GM03348 (cell line): ENCODE measurements around the gene TNFAIP6.

Experiments
- DNase-seq: peaks from one replicate; pipeline ENCODE4 v3.0.0; 2012; ENCODE audit warnings: low spot score

Gene TNFAIP6

GRCh38 chr2:151359768-151360461 lies 2.5 kb downstream of the TNFAIP6 start:
- no peak for DNase-seq

DNA sequence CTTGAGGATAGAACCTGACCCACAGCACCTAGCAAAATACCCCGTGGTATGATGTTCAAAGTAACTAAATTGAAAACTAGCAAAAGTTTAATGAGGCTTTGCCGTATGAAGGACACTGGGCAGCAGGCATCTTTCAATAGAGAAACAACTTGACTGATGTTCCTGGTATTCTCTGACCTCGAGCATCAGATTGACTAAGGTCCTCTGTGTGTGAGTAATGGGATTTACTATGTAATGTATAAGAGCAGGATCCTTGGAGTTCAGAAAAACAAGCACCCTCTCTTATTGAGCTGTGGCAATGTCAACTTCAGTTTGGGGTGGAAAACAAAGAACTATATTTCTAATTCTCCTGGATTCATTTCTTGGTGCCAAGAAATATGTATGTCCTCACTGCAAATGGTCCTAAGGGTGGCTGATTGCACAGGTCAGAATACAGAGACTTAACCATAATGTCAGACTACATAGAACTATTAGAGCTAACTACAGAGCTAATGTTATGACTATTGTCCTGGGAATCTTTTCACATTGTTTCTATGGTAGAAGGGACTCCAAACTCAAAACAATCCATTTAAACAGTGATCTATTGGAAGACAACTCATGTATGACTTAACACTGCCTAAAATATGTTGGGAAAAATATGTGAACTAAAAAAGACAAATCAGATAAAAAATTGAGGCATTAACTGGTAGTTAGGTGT lies 4.4 kb downstream of the TNFAIP6 start:
- DNase-seq: peak; percentile 36

DNA sequence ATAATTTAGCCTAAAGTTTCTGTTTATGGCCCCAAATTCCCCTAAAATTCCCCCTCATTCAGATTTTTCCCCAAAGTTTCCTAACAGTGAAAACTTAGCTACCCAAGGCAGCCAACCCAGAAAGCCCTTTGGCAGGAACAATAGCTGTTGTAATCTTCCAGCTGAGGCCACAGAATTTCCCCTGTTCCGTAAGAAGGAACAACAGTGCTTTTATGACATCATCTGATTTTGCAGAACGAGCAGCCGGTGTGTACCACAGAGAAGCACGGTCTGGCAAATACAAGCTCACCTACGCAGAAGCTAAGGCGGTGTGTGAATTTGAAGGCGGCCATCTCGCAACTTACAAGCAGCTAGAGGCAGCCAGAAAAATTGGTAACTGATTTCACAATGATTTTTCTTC lies 6.3 kb downstream of the TNFAIP6 start:
- no peak for DNase-seq

- no peak for DNase-seq
Observed at GRCh38 chr2:151367571-151367970, 10.2 kb downstream of the TNFAIP6 start.

DNA sequence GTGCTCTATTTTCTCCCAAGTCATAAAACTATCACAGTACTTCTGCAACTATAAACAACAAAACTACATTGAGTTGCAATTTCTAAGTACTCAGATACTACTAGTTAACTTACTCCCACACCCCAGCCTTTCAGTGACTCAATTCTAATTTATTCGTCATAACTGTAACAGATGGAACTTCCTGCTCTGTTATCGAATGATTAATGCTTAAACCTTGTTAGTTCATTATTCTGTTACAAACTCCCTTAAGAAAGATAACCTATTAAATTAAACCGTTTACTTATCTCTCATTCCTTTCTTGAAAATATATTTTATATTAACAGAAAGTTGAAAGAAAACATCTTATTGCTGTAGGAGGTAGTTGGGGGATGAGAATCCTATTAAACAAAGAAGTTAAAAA lies 17.0 kb downstream of the TNFAIP6 start:
- peak; percentile 75 for DNase-seq

DNA sequence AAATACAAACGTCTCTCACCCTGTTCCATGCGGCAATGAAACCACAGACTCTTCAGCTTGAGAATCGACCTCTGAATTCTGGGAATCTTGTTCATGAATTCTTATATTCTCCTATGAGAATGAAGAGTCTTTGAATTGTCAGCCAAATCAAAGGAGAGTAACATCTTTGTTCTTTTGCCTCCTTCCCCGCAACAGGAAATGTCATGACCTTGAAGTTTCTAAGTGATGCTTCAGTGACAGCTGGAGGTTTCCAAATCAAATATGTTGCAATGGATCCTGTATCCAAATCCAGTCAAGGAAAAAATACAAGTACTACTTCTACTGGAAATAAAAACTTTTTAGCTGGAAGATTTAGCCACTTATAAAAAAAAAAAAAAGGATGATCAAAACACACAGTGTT lies 21.8 kb downstream of the TNFAIP6 start:
- DNase-seq: no peak

- no peak for DNase-seq
Observed at GRCh38 chr2:151380580-151381235, 23.3 kb downstream of the TNFAIP6 start.

- peak; percentile 27 for DNase-seq
Observed at GRCh38 chr2:151381266-151381665, 23.9 kb downstream of the TNFAIP6 start.

- DNase-seq: no peak
Observed at GRCh38 chr2:151388011-151388410, 30.6 kb downstream of the TNFAIP6 start.

DNA sequence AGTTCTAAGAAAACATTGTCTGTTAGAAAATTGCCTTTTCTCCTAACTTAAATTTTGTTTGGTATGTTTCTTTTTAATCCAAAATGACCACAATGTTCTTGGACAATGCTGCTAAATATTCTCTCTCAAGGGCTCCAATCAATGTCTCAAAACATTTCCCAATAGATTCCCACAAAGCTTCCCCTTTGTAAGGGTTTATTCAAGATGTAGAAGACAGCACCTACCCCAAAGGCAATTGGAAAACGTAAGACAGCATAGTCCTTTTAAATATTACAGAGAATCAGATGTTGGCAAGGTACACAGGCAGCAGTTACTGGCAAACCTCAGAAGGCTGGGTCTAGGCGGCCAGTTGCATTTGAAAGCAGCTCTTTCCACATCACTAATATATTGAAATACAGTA lies 34.0 kb downstream of the TNFAIP6 start:
- no peak for DNase-seq

DNA sequence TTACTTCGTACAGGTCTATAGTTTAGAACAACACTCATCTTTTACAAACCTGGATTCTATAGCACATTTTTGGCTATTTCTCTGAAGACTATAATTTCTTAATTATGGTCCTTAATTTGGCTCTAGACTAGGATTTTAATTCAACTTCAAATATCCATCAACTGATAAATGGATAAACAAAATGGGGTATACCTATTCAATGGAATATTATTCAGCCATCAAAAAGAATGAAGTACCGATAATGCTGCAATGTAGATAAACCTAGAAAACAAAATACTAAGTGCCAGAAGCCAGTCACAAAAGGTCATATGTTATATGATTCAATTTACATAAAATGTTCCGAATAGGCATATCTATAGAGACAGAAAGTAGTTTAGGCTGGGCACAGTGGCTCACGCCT lies 37.1 kb downstream of the TNFAIP6 start:
- no peak for DNase-seq

DNA sequence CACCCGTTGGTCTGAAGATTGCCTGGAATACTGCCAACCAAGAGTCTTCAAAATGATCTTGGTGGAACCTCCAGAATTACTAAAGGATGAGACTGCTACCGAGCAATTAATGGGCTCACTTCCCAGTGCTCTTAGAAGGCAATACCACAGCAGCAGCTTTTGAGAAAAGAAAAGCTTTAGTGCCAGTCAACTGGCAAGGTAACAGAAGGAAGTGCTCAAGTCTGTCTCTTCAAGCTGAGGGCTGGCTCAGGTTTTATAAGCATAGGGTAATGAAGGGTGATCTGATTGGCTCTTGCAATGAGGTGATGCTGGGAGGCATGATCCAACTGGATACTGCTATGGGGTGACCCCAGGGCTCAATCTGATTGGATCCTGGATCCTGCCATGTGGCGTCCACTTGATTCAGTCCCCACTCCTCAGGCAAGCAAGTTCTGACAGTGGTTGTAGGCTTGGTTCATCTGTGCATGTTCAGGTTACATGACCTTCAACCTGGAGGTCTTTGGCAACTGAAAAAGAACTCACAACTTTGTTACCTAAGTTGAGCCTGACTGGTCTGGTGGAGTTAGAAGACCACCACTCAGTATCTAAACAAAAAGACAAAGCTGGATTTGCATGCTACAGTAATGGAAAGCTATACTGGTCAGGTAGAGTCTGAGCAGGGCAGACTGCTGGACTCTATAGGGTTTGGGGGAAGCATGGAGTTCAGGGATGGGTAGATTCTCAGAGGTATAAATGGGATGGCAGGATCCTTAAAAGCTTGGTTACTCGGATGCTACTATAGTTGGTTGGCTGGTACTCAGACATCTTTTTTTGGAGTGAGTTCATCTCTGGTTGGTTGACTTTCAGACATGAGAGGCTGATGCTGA lies 38.4 kb downstream of the TNFAIP6 start:
- DNase-seq: no peak

- no peak for DNase-seq
Observed at GRCh38 chr2:151399981-151400380, 42.6 kb downstream of the TNFAIP6 start.

GRCh38 chr2:151401149-151401548 lies 43.8 kb downstream of the TNFAIP6 start:
- DNase-seq: no peak

DNA sequence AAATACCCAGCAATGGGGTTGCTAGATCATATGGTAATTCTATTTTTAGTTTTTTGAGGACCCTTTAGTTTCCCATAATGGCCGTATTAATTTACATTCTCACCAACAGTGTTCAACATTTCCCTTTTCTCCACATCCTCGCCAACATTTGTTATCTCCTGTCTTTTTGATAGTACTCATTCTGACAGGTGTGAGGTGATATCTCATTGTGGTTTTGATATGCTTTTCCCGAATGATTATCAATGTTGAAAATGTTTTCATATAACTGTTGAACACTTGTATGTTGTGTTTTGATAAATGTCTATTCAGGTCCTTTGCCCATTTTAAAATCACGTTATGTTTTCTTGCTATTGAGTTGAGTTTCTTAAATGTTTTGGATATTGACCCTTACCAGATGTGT lies 46.5 kb downstream of the TNFAIP6 start:
- no peak for DNase-seq

DNA sequence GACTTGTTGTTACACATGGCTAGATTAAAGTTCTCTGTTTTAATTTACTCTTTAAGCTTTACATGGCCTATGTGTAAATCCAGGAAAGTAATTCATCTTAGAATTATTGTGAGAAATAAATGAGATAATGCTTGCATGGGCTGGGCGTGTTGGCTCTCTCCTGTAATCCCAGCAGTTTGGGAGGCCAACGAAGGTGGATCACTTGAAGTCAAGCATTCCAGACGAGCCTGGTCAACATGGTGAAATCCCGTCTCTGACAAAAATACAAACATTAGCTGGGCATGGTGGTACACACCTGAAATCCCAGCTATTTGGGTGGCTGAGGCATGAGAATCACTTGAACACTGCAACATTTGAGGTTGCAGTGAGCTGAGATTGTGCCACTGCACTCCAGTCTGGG lies 48.0 kb downstream of the TNFAIP6 start:
- DNase-seq: no peak

GRCh38 chr2:151407281-151407680 lies 49.9 kb downstream of the TNFAIP6 start:
- DNase-seq: no peak

- DNase-seq: no peak
Observed at GRCh38 chr2:151408788-151409600, 51.6 kb downstream of the TNFAIP6 start.

- DNase-seq: peak; percentile 96
Observed at GRCh38 chr2:151409601-151410484, 52.5 kb downstream of the TNFAIP6 start, which contains the start of gene RIF1. Gene RIF1, plus strand, starts transcription at chr2:151409902. Its CDS starts 522 bp downstream, at chr2:151410424.

DNA sequence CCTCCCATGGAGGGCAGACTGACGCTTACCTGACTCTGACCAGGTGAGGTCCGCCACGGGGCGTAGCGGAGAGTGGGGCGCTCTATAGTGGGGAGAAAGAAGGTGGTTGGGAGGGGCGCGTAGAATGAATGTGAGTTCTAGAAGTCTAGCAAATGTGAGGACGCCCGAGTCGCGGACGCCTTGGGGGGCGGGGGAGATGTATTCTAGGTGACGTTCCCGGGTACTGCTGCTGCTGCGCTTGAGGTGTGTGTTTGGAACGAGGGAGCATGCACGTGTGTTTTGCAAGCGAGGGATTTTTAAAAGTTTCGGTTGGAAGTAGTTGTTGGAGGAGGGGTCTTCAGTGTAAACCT lies 53.1 kb downstream of the TNFAIP6 start:
- peak; percentile 33 for DNase-seq
